ENCODE data around the gene MRFAP1.
A peak's percentile ranks its signal among the peaks of the same experiment; 100 is the strongest.

MRFAP1 gene

DNA sequence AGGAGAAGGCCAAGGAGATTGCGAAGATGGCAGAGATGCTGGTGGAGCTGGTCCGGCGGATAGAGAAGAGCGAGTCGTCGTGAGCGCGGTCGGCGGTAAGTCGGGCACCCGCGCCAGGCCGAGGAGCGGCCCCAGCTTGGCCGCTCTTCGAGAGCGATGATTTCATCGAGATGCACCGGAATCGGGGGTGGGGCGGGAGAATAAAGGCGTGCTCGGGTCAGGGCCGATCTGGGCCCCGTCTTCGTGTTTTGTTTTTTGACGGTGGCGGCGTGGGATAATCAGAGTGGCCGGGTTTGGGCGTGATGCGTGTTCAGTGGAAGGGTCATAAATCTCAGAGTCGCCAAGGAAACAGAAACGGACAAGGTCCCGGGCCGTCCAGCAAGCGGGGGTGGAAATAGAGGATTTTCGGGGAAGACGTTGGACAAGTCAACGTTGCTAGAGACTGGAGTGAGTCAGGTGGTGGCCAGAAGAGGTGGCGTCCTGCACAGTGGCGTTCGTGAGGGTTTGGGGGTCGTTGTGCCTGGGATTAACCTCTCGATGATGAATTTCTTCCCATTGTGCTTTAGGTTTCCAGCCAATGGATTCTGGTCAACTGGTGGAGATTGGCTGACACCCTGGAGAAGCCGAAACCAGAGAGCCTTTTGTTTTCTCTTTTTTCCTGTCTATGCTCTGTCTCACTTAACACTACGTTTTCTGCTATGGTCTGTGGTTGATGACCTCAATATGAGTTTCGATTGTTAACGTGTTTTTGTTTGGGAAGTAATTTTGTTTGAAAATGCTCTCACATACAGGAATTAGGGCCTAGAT is 882 bp downstream of the MRFAP1 start:
- peak overlapping the region; percentile 91 for H3K9ac ChIP-seq (ENCODE audit: low read length)
- peak; percentile 55 for DNase-seq
- H3F3A ChIP-seq (ENCODE audit: insufficient read depth, low read length) = peaks cover 9% of the 10 kb centered on the region; the same call in 1 of the 2 replicates
- H3K4me1 ChIP-seq (ENCODE audit: low read length) = peaks cover 6% of the 10 kb centered on the region; the same call in 1 of the 2 replicates
- H2AFZ ChIP-seq (ENCODE audit: low read length) = peak overlapping the region; percentile 51
- H3K4me2 ChIP-seq (ENCODE audit: low read depth, low read length) = peak overlapping the region; percentile 66
- H3K9me2 ChIP-seq (replicated peaks; ENCODE audit: insufficient read depth, low read length) = no peaks in the 10 kb centered on the region
- H3K36me3 ChIP-seq (replicated peaks; ENCODE audit: insufficient read depth, low read length) = no peaks in the 10 kb centered on the region
- TF ChIP-seq EZH2 (optimal IDR thresholded peaks at IDR 0.05; ENCODE audit: low read depth, low read length) (no peak), EZH2phosphoT487 (IDR thresholded peaks at IDR 0.05; ENCODE audit: low read length) (no peak)
- TF ChIP-seq, protein P1, sequence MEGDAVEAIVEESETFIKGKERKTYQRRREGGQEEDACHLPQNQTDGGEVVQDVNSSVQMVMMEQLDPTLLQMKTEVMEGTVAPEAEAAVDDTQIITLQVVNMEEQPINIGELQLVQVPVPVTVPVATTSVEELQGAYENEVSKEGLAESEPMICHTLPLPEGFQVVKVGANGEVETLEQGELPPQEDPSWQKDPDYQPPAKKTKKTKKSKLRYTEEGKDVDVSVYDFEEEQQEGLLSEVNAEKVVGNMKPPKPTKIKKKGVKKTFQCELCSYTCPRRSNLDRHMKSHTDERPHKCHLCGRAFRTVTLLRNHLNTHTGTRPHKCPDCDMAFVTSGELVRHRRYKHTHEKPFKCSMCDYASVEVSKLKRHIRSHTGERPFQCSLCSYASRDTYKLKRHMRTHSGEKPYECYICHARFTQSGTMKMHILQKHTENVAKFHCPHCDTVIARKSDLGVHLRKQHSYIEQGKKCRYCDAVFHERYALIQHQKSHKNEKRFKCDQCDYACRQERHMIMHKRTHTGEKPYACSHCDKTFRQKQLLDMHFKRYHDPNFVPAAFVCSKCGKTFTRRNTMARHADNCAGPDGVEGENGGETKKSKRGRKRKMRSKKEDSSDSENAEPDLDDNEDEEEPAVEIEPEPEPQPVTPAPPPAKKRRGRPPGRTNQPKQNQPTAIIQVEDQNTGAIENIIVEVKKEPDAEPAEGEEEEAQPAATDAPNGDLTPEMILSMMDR (IDR thresholded peaks at IDR 0.05; ENCODE audit: low read length) = no peak
- peaks cover 25% of the 10 kb centered on the region for H3K79me2 ChIP-seq (ENCODE audit: low read length)
- no peaks in the 10 kb centered on the region for H4K20me1 ChIP-seq (ENCODE audit: insufficient read depth, low read length)
- no peaks in the 10 kb centered on the region for H3K27me3 ChIP-seq (replicated peaks; ENCODE audit: insufficient read depth, low read length)
- H3K4me3 ChIP-seq (ENCODE audit: low read length) = peak overlapping the region; percentile 79
- no peaks in the 10 kb centered on the region for H3K9me3 ChIP-seq (replicated peaks; ENCODE audit: insufficient read depth, low read length)
- H3K27ac ChIP-seq (ENCODE audit: low read length) = peak overlapping the region; percentile 84

DNA sequence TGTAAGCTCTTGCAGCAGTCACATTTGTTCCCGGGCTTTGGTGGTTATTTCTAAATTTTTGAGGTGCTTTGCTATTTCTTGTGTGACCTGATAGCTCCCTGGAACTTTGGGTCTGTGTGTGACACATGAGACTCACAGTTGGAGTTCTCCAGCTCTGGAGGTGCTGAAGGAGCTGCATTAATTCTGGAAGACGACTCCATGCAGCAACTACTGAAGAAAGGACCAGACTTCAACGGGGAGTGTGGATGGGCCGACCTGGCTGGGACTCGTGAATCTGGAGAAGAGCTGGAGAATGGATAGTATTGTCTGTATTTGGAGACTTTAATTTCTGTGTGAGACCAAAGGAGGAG is 1.5 kb downstream of the MRFAP1 start:
- Histone ChIP-seq H3K79me2 (ENCODE audit: low read length) (peaks cover 25% of the 10 kb centered on the region), H3F3A (ENCODE audit: insufficient read depth, low read length) (peaks cover 9% of the 10 kb centered on the region; the same call in 1 of the 2 replicates), H3K27ac (ENCODE audit: low read length) (peak overlapping the region; percentile 84; the same call in 1 of the 2 replicates), H3K9ac (ENCODE audit: low read length) (no peak overlapping the region; the same call in 1 of the 2 replicates), H3K4me3 (ENCODE audit: low read length) (peak overlapping the region; percentile 79), H3K4me1 (ENCODE audit: low read length) (peaks cover 6% of the 10 kb centered on the region; the same call in 1 of the 2 replicates), H2AFZ (ENCODE audit: low read length) (no peak overlapping the region), H3K9me3 (replicated peaks; ENCODE audit: insufficient read depth, low read length) (no peaks in the 10 kb centered on the region), H3K9me2 (replicated peaks; ENCODE audit: insufficient read depth, low read length) (no peaks in the 10 kb centered on the region), H3K27me3 (replicated peaks; ENCODE audit: insufficient read depth, low read length) (no peaks in the 10 kb centered on the region), H3K36me3 (replicated peaks; ENCODE audit: insufficient read depth, low read length) (no peaks in the 10 kb centered on the region), H3K4me2 (ENCODE audit: low read depth, low read length) (peak overlapping the region; percentile 66), H4K20me1 (ENCODE audit: insufficient read depth, low read length) (no peaks in the 10 kb centered on the region)
- no peak for DNase-seq
- no peak for TF ChIP-seq EZH2 (optimal IDR thresholded peaks at IDR 0.05; ENCODE audit: low read depth, low read length)
- TF ChIP-seq EZH2phosphoT487 (IDR thresholded peaks at IDR 0.05; ENCODE audit: low read length) = no peak
- TF ChIP-seq, protein P1 (IDR thresholded peaks at IDR 0.05; ENCODE audit: low read length) = no peak

DNA sequence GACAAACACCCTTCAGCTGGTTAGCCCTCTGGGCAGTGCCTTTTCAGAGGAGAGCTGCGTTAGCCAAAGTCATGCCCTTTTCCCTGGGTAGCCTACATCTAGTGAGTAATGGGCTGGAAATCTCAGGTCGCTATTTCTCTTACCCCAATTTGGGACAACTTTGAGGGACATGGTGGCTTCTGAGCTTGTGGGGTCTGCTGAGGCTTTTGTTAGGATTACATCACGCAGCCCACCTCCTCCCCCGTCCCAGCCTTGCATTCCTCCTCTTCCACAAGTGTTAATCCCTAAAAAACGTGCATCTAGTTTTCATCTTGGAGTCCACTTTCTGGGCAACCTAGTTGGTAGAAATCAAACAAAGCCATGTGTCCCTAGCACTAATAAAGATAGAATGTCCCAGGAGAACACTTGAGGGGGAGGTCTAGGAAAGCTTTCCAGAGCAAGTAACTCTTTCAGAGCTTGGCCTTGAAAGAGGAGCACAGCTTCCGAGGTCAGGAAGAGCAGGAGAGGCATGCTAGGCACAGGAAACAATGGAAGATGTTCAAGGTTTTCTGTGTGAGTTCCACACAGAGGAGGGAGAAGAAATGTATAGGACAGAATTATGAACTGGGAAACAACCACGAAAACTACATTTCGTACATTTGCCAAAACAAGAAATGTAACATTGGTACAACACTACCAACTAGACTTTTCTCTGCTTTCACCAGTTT is 2.8 kb downstream of the MRFAP1 start:
- Histone ChIP-seq H3F3A (ENCODE audit: insufficient read depth, low read length) (peaks cover 9% of the 10 kb centered on the region; the same call in 1 of the 2 replicates), H3K9ac (ENCODE audit: low read length) (no peak overlapping the region), H3K36me3 (replicated peaks; ENCODE audit: insufficient read depth, low read length) (no peaks in the 10 kb centered on the region), H3K9me2 (replicated peaks; ENCODE audit: insufficient read depth, low read length) (no peaks in the 10 kb centered on the region), H3K27me3 (replicated peaks; ENCODE audit: insufficient read depth, low read length) (no peaks in the 10 kb centered on the region), H3K4me1 (ENCODE audit: low read length) (peaks cover 6% of the 10 kb centered on the region; the same call in 1 of the 2 replicates), H3K27ac (ENCODE audit: low read length) (no peak overlapping the region), H3K4me3 (ENCODE audit: low read length) (no peak overlapping the region), H3K9me3 (replicated peaks; ENCODE audit: insufficient read depth, low read length) (no peaks in the 10 kb centered on the region), H4K20me1 (ENCODE audit: insufficient read depth, low read length) (no peaks in the 10 kb centered on the region), H3K79me2 (ENCODE audit: low read length) (peaks cover 25% of the 10 kb centered on the region), H2AFZ (ENCODE audit: low read length) (no peak overlapping the region), H3K4me2 (ENCODE audit: low read depth, low read length) (no peak overlapping the region)
- no peak for DNase-seq
- TF ChIP-seq EZH2 (optimal IDR thresholded peaks at IDR 0.05; ENCODE audit: low read depth, low read length) (no peak), EZH2phosphoT487 (IDR thresholded peaks at IDR 0.05; ENCODE audit: low read length) (no peak)
